H9 (cell line): Measurements from ENCODE around the gene JPH2. TPM values are rescaled to one million over a fixed set of nuclear protein-coding genes. Genes with fewer than 3 reads are reported as not detected.

ENCODE experiments used
- DNase-seq: peaks from one replicate; pipeline ENCODE4 v3.0.0-alpha.2; 2017
- H2AFZ ChIP-seq: one replicate; pipeline ENCODE4 v1.6.1; 2013; ENCODE audit warnings: mild to moderate bottlenecking, low read length, control low read depth, moderate library complexity
- H2AK5ac ChIP-seq: 2 replicates; pipeline ENCODE4 v1.6.1; 2013; ENCODE audit warnings: low read length, control low read depth, mixed read lengths; ENCODE audit not compliant: insufficient read length
- H2BK120ac ChIP-seq: one replicate; pipeline ENCODE4 v1.6.1; 2013; ENCODE audit warnings: low read depth, mild to moderate bottlenecking, low read length, control low read depth, inconsistent platforms; ENCODE audit not compliant: poor library complexity, severe bottlenecking
- H2BK12ac ChIP-seq: 2 replicates; pipeline ENCODE4 v1.6.1; 2013; ENCODE audit warnings: low read length, control low read depth, mixed read lengths, low read depth; ENCODE audit not compliant: insufficient read length
- H2BK15ac ChIP-seq: 2 replicates; pipeline ENCODE4 v1.6.1; 2013; ENCODE audit warnings: low read depth, low read length, control low read depth
- H2BK20ac ChIP-seq: one replicate; pipeline ENCODE4 v1.6.1; 2013; ENCODE audit warnings: low read depth, mild to moderate bottlenecking, low read length, control low read depth, inconsistent platforms; ENCODE audit not compliant: poor library complexity, severe bottlenecking
- H2BK5ac ChIP-seq: 2 replicates; pipeline ENCODE4 v1.6.1; 2013; ENCODE audit warnings: low read length, control low read depth, mixed read lengths; ENCODE audit not compliant: insufficient read length
- H3K14ac ChIP-seq: 2 replicates; pipeline ENCODE4 v1.6.1; 2013; ENCODE audit warnings: low read length, control low read depth; ENCODE audit not compliant: insufficient read depth
- H3K18ac ChIP-seq: 2 replicates; pipeline ENCODE4 v1.6.1; 2013; ENCODE audit warnings: low read depth, mild to moderate bottlenecking, mixed read lengths, low read length, control low read depth; ENCODE audit not compliant: insufficient read length
- H3K23ac ChIP-seq: 2 replicates; pipeline ENCODE4 v1.6.1; 2013; ENCODE audit warnings: low read length, control low read depth, mixed read lengths, low read depth; ENCODE audit not compliant: insufficient read length
- H3K23me2 ChIP-seq: 2 replicates; pipeline ENCODE4 v1.6.1; 2013; ENCODE audit warnings: low read depth, mild to moderate bottlenecking, mixed read lengths, low read length, control low read depth; ENCODE audit not compliant: insufficient read length, poor library complexity, severe bottlenecking
- H3K27ac ChIP-seq: 2 replicates; pipeline ENCODE4 v1.5.1; 2013; ENCODE audit warnings: low read length, control low read depth, mixed read lengths, low read depth; ENCODE audit not compliant: insufficient read length
- H3K27me3 ChIP-seq: 2 replicates; pipeline ENCODE4 v1.6.1; 2013; ENCODE audit warnings: low read length, control low read depth, inconsistent platforms; ENCODE audit not compliant: insufficient read depth
- H3K4ac ChIP-seq: 2 replicates; pipeline ENCODE4 v1.6.1; 2013; ENCODE audit warnings: low read depth, mild to moderate bottlenecking, control low read depth, inconsistent platforms, low read length, moderate library complexity
- H3K4me1 ChIP-seq: 2 replicates; pipeline ENCODE4 v1.6.1; 2013; ENCODE audit warnings: low read length, control low read depth, inconsistent platforms; ENCODE audit not compliant: insufficient read depth
- H3K4me2 ChIP-seq: 2 replicates; pipeline ENCODE4 v1.6.1; 2013; ENCODE audit warnings: low read length, control low read depth, mixed read lengths; ENCODE audit not compliant: insufficient read length, insufficient read depth
- H3K56ac ChIP-seq: 2 replicates; pipeline ENCODE4 v1.6.1; 2013; ENCODE audit warnings: low read depth, mild to moderate bottlenecking, mixed read lengths, low read length, control low read depth; ENCODE audit not compliant: insufficient read length
- H3K79me1 ChIP-seq: 2 replicates; pipeline ENCODE4 v1.6.1; 2013; ENCODE audit warnings: low read depth, mild to moderate bottlenecking, moderate library complexity, low read length, control low read depth, inconsistent platforms; ENCODE audit not compliant: insufficient read depth, poor library complexity, severe bottlenecking
- H3K79me2 ChIP-seq: 2 replicates; pipeline ENCODE4 v1.6.1; 2013; ENCODE audit warnings: low read length, control low read depth, inconsistent platforms; ENCODE audit not compliant: insufficient read depth
- H3K9ac ChIP-seq: 2 replicates; pipeline ENCODE4 v1.6.1; 2013; ENCODE audit warnings: low read length, control low read depth, mixed read lengths; ENCODE audit not compliant: insufficient read length; ENCODE audit errors: extremely low read depth
- H3K9me3 ChIP-seq: one replicate; pipeline ENCODE4 v1.6.1; 2013; ENCODE audit warnings: low read depth, low read length, inconsistent platforms; ENCODE audit not compliant: control insufficient read depth
- H3T11ph ChIP-seq: one replicate; pipeline ENCODE4 v1.6.1; 2013; ENCODE audit warnings: mild to moderate bottlenecking, low read length, control low read depth, inconsistent platforms
- H4K20me1 ChIP-seq: one replicate; pipeline ENCODE4 v1.6.1; 2013; ENCODE audit not compliant: control insufficient read depth, insufficient read length, insufficient read depth
- H4K5ac ChIP-seq: 2 replicates; pipeline ENCODE4 v1.6.1; 2013; ENCODE audit warnings: low read depth, mild to moderate bottlenecking, mixed read lengths, low read length, control low read depth; ENCODE audit not compliant: insufficient read length
- H4K8ac ChIP-seq: replicated peaks from 2 replicates; pipeline ENCODE4 v1.6.1; 2013; ENCODE audit warnings: low read length, control low read depth, mixed read lengths, low read depth; ENCODE audit not compliant: insufficient read length
- H4K91ac ChIP-seq: 2 replicates; pipeline ENCODE4 v1.6.1; 2013; ENCODE audit warnings: low read depth, mild to moderate bottlenecking, moderate library complexity, mixed read lengths, low read length, control low read depth; ENCODE audit not compliant: insufficient read length
- H3K27ac Mint-ChIP-seq, 3 experiments: 2 replicates in 2 of 3; 3 replicates in 1 of 3; pipeline ENCODE4 v1.8.0; 2020 to 2021; ENCODE audit warnings: mixed read lengths in 3 of 3, mild to moderate bottlenecking in 1 of 3, moderate library complexity in 1 of 3
- H3K27me3 Mint-ChIP-seq: 2 replicates; pipeline ENCODE4 v1.8.0; 2021; ENCODE audit warnings: low read depth, mild to moderate bottlenecking, moderate library complexity, mixed read lengths
- H3K36me3 Mint-ChIP-seq, 3 experiments: 2 replicates in 2 of 3; 3 replicates in 1 of 3; pipeline ENCODE4 v1.8.0; 2020 to 2021; ENCODE audit warnings: low read depth in 3 of 3, mixed read lengths in 3 of 3; ENCODE audit not compliant: insufficient read depth in 1 of 3
- H3K4me1 Mint-ChIP-seq, 2 experiments: 2 replicates each; pipeline ENCODE4 v1.8.0; 2020; ENCODE audit warnings: mixed read lengths in 2 of 2
- H3K4me3 Mint-ChIP-seq, 2 experiments: 2 replicates in 1 of 2; 3 replicates in 1 of 2; pipeline ENCODE4 v1.8.0; 2020 to 2021; ENCODE audit warnings: mild to moderate bottlenecking in 2 of 2, mixed read lengths in 2 of 2, moderate library complexity in 1 of 2
- H3K9me3 Mint-ChIP-seq, 2 experiments: 2 replicates in 1 of 2; 3 replicates in 1 of 2; pipeline ENCODE4 v1.8.0; 2020; ENCODE audit warnings: mild to moderate bottlenecking in 2 of 2, mixed read lengths in 2 of 2, moderate library complexity in 1 of 2
- WGBS: extraction: QIAGEN DNeasy Blood & Tissue Kit; methylation state at CpG from one replicate; pipeline ENCODE4 v1.1.7; 2013; ENCODE audit warnings: missing lambda C conversion rate, low lambda C conversion rate, mixed read lengths; ENCODE audit not compliant: insufficient read length; ENCODE audit errors: extremely low coverage; 5-methylcytosine and 5-hydroxymethylcytosine counted together
- total RNA-seq: library from RNA; stranded (reverse); gene quantifications from 2 replicates; pipeline ENCODE4 v1.2.1, GENCODE V29; 2021
- TF ChIP-seq, protein P1 (sequence below): fragments of 200-600 bp; sonication (generic); conservative IDR thresholded peaks from 3 replicates; pipeline ENCODE4 v1.8.0; 2021; ENCODE audit warnings: antibody characterized with exemption, mild to moderate bottlenecking

JPH2 gene
- total RNA-seq, 1 experiment from 2014 or later: 0.31 TPM

DNA sequence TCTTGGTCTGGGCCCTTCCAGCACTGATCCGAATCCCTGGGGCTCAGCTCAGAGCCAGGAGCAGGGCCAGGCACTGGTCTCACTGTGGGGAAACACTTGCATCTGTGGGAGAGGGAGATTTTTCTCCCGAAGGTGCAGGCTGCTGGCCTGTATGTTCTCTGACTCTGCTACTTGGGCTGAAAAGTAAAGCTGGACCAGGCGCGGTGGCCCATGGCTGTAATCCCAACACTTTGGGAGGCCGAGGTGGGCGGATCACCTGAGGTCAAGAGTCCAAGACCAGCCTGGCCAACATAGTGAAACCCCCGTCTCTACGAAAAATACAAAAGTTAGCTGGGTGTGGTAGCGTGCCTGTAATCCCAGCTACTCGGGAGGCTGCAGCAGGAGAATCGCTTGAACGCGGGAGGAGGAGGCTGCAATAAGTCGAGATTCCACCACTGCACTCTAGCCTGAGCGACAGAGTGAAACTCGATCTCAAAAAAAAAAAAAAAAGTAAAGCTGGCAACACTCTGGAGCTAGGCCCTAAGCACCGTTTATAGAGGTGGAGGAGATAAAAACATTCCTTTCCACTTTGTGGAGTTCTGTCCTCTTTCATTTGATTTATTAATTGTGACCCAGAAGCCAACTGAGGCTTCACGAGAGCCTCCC is 41.7 kb downstream of the JPH2 start:
- no peaks in the 10 kb centered on the region for H3K36me3 Mint-ChIP-seq
- H3K27ac Mint-ChIP-seq: no peak overlapping the region
- no CpG with 5 or more reads among the region's 18 CpGs for WGBS
- Histone ChIP-seq H3K4me2 (no peak overlapping the region), H3K9me3 (no peaks in the 10 kb centered on the region), H3K79me1 (no peaks in the 10 kb centered on the region), H4K91ac (no peak overlapping the region), H3K27ac (no peak overlapping the region), H3K56ac (no peak overlapping the region), H3K4me1 (no peaks in the 10 kb centered on the region), H2AFZ (no peak overlapping the region), H3K14ac (no peak overlapping the region), H3K23ac (no peak overlapping the region), H3K23me2 (no peaks in the 10 kb centered on the region), H3K79me2 (no peaks in the 10 kb centered on the region), H3K9ac (no peak overlapping the region), H2BK12ac (no peak overlapping the region), H2BK120ac (no peak overlapping the region), H4K5ac (no peak overlapping the region), H4K8ac (no peak overlapping the region), H2BK20ac (no peak overlapping the region), H3K18ac (no peak overlapping the region), H3K27me3 (no peaks in the 10 kb centered on the region), H2BK5ac (no peak overlapping the region), H4K20me1 (no peaks in the 10 kb centered on the region), H3K4ac (no peak overlapping the region), H2BK15ac (no peak overlapping the region), H3T11ph (no peak overlapping the region), H2AK5ac (no peak overlapping the region)
- TF ChIP-seq, protein P1, sequence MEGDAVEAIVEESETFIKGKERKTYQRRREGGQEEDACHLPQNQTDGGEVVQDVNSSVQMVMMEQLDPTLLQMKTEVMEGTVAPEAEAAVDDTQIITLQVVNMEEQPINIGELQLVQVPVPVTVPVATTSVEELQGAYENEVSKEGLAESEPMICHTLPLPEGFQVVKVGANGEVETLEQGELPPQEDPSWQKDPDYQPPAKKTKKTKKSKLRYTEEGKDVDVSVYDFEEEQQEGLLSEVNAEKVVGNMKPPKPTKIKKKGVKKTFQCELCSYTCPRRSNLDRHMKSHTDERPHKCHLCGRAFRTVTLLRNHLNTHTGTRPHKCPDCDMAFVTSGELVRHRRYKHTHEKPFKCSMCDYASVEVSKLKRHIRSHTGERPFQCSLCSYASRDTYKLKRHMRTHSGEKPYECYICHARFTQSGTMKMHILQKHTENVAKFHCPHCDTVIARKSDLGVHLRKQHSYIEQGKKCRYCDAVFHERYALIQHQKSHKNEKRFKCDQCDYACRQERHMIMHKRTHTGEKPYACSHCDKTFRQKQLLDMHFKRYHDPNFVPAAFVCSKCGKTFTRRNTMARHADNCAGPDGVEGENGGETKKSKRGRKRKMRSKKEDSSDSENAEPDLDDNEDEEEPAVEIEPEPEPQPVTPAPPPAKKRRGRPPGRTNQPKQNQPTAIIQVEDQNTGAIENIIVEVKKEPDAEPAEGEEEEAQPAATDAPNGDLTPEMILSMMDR: no peak
- DNase-seq: no peak
- H3K9me3 Mint-ChIP-seq: no peaks in the 10 kb centered on the region; a peak in 1 of 5 replicates
- no peaks in the 10 kb centered on the region; the same call in 1 of the 2 replicates for H3K27me3 Mint-ChIP-seq
- H3K4me1 Mint-ChIP-seq: peaks cover 5 to 7% of the 10 kb centered on the region in 2 experiments
- no peak overlapping the region; a peak in 1 of 5 replicates for H3K4me3 Mint-ChIP-seq
